Testis (tissue), 3 donors: ENCODE results near the gene EIF4A3. TPM values are rescaled to one million over a fixed set of nuclear protein-coding genes. Genes with fewer than 3 reads are reported as not detected.

Source experiments
- DNase-seq: peaks from one replicate; pipeline ENCODE4 v3.0.0-alpha.2; 2019
- H3K27ac ChIP-seq, 2 donors: fragments of 200-600 bp; sonication (generic); one replicate each; pipeline ENCODE4 v1.5.1; 2019
- H3K27me3 ChIP-seq: fragments of 200-600 bp; sonication (generic); one replicate; pipeline ENCODE4 v1.5.1; 2019
- H3K36me3 ChIP-seq: fragments of 200-600 bp; sonication (generic); one replicate; pipeline ENCODE4 v1.5.1; 2017; ENCODE audit warnings: low read depth; ENCODE audit errors: missing control alignments
- H3K4me1 ChIP-seq: fragments of 200-600 bp; sonication (generic); one replicate; pipeline ENCODE4 v1.5.1; 2019
- H3K4me3 ChIP-seq, 2 donors: fragments of 200-600 bp; sonication (generic); one replicate each; pipeline ENCODE4 v1.5.1; 2017 to 2019
- H3K9me3 ChIP-seq: fragments of 200-600 bp; sonication (generic); one replicate; pipeline ENCODE4 v1.5.1; 2017
- POLR2A ChIP-seq: fragments of 450-650 bp; IDR thresholded peaks from one replicate; pipeline ENCODE4 v1.6.1; 2017; ENCODE audit warnings: antibody characterized with exemption, mild to moderate bottlenecking, moderate library complexity
- WGBS, 2 donors: methylation state at CpG; one replicate each; pipeline ENCODE4 v1.1.5; 2018; 5-methylcytosine and 5-hydroxymethylcytosine counted together
- intact Hi-C: fragments of 100-400 bp; cut with DNase I; formaldehyde crosslinking; loops from one replicate; pipeline ENCODE4 v1.15.1; 2023; ENCODE audit warnings: low total_unique reads
- polyA plus RNA-seq: library from polyadenylated mRNA; stranded (reverse); fragments of 350-450 nt; fragmentation: Illumina TruSeq; extraction: RNeasy Lipid Tissue Mini Kit (QIAGEN cat#74804); gene quantifications from one replicate; pipeline ENCODE4 v1.2.3, GENCODE V29; 2014; ENCODE audit warnings: low read depth, low replicate concordance; ENCODE audit not compliant: insufficient read depth
- total RNA-seq, 2 donors: library from RNA; depleted of rRNA; stranded (reverse); fragments of >200 nt; gene quantifications; one replicate each; pipeline ENCODE4 v1.2.3, GENCODE V29; 2016
- TF ChIP-seq, protein P1 (sequence below), 3 experiments: fragments of 450-650 bp in 2 of 3; fragments of 200-600 bp in 1 of 3; sonication (generic) in 1 of 3; IDR thresholded peaks; one replicate each; pipeline ENCODE4 v1.5.1; 2016 to 2019; ENCODE audit warnings: antibody characterized with exemption in 3 of 3, mild to moderate bottlenecking in 2 of 3, moderate library complexity in 1 of 3

The EIF4A3 gene
- total and polyA plus RNA-seq, 3 donors from 2014 or later = 67.1 to 99.3 (median 85.6) TPM

- Histone ChIP-seq H3K4me3 (no peak overlapping the region), H3K27me3 (no peaks in the 10 kb centered on the region), H3K27ac (no peak overlapping the region), H3K4me1 (no peaks in the 10 kb centered on the region), H3K9me3 (no peaks in the 10 kb centered on the region), H3K36me3 (no peaks in the 10 kb centered on the region)
- DNase-seq = no peak
- no peak for TF ChIP-seq POLR2A
- TF ChIP-seq, protein P1, sequence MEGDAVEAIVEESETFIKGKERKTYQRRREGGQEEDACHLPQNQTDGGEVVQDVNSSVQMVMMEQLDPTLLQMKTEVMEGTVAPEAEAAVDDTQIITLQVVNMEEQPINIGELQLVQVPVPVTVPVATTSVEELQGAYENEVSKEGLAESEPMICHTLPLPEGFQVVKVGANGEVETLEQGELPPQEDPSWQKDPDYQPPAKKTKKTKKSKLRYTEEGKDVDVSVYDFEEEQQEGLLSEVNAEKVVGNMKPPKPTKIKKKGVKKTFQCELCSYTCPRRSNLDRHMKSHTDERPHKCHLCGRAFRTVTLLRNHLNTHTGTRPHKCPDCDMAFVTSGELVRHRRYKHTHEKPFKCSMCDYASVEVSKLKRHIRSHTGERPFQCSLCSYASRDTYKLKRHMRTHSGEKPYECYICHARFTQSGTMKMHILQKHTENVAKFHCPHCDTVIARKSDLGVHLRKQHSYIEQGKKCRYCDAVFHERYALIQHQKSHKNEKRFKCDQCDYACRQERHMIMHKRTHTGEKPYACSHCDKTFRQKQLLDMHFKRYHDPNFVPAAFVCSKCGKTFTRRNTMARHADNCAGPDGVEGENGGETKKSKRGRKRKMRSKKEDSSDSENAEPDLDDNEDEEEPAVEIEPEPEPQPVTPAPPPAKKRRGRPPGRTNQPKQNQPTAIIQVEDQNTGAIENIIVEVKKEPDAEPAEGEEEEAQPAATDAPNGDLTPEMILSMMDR (IDR thresholded peaks at IDR 0.05) = no peak
- intact Hi-C loops = no loop called here
- 93 to 97% methylated on average over 8 of the region's 8 CpGs for WGBS, 2 donors
Observed at GRCh38 chr17:80115159-80115558, 31.8 kb downstream of the EIF4A3 start.

GRCh38 chr17:80114758-80115157 lies 32.2 kb downstream of the EIF4A3 start:
- no peak overlapping the region for H3K27ac ChIP-seq
- no peak for DNase-seq
- no peaks in the 10 kb centered on the region for H3K4me1 ChIP-seq
- intact Hi-C loops = no loop called here
- H3K4me3 ChIP-seq = no peak overlapping the region
- TF ChIP-seq, protein P1 (IDR thresholded peaks at IDR 0.05) = no peak
- no peak for TF ChIP-seq POLR2A
- WGBS, 2 donors = 91 to 98% methylated on average over 7 of the region's 7 CpGs
- no peaks in the 10 kb centered on the region for H3K36me3 ChIP-seq
- no peaks in the 10 kb centered on the region for H3K9me3 ChIP-seq
- H3K27me3 ChIP-seq = no peaks in the 10 kb centered on the region

GRCh38 chr17:80113033-80113484 lies 33.9 kb downstream of the EIF4A3 start:
- no peak for TF ChIP-seq POLR2A
- TF ChIP-seq, protein P1 (IDR thresholded peaks at IDR 0.05) = no peak
- DNase-seq = no peak
- intact Hi-C loops = no loop called here
- H3K36me3 ChIP-seq = no peaks in the 10 kb centered on the region
- no peak overlapping the region for H3K4me3 ChIP-seq
- H3K9me3 ChIP-seq = no peaks in the 10 kb centered on the region
- no peaks in the 10 kb centered on the region for H3K27me3 ChIP-seq
- no peaks in the 10 kb centered on the region for H3K4me1 ChIP-seq
- no peak overlapping the region for H3K27ac ChIP-seq
- 91 to 95% methylated on average over 3 to 20 of the region's 20 CpGs for WGBS, 2 donors

DNA sequence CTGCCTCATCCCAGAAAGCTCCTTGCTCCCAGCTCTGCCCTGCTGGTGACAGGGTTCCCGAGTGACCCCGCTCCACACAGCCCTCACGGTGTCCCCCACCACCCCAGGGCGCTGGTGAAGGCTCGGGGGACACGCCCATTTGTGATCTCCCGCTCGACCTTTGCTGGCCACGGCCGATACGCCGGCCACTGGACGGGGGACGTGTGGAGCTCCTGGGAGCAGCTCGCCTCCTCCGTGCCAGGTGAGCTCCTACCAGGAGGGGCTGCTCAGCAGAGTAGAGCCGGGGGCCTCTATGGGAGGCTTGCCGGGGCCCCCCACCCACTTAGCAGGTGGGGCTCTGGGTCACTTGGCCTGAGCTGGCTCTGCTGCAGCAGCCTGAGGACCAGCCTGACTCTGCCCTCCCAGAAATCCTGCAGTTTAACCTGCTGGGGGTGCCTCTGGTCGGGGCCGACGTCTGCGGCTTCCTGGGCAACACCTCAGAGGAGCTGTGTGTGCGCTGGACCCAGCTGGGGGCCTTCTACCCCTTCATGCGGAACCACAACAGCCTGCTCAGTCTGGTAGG lies 34.4 kb downstream of the EIF4A3 start:
- DNase-seq = no peak
- no peaks in the 10 kb centered on the region for H3K27me3 ChIP-seq
- WGBS, 2 donors = 97% methylated on average over 24 of the region's 24 CpGs; no CpG with 5 or more reads in 1 of the 2 donors
- no peak overlapping the region for H3K27ac ChIP-seq
- no peaks in the 10 kb centered on the region for H3K4me1 ChIP-seq
- intact Hi-C loops = no loop called here
- H3K9me3 ChIP-seq = no peaks in the 10 kb centered on the region
- TF ChIP-seq POLR2A = no peak
- TF ChIP-seq, protein P1 (IDR thresholded peaks at IDR 0.05) = no peak
- H3K4me3 ChIP-seq = no peak overlapping the region
- H3K36me3 ChIP-seq = no peaks in the 10 kb centered on the region
